HG03159 (cell line): Measurements from ENCODE around the gene GALR3.

Experiments used
- ATAC-seq: cut with Tn5 transposase; IDR thresholded peaks from one replicate; pipeline ENCODE4 v1.9.1; 2021; ENCODE audit warnings: mild to moderate bottlenecking, moderate library complexity; ENCODE audit not compliant: unreplicated experiment

GALR3 gene

GRCh38 chr22:37855462-37855861 is 32.3 kb downstream of the GALR3 start:
- ATAC-seq, result no peak

- ATAC-seq, result no peak
Measured at GRCh38 chr22:37860796-37861421, 37.7 kb downstream of the GALR3 start.

- no peak for ATAC-seq
Measured at GRCh38 chr22:37862570-37863325, 39.6 kb downstream of the GALR3 start.

GRCh38 chr22:37865510-37865909 is 42.3 kb downstream of the GALR3 start:
- no peak for ATAC-seq

- ATAC-seq, result no peak
Measured at GRCh38 chr22:37870273-37870672, 47.1 kb downstream of the GALR3 start.
